Iris pigment epithelial cell (primary cell): Measurements from ENCODE around the gene CD52.
"Not testable (repeated sequence)": the region's sequence is repeated elsewhere in the genome, so short reads cannot be mapped to it uniquely, and the experiment has no call there.

Experiments
- DNase-seq: peaks from one replicate; pipeline ENCODE4 v3.0.0-alpha.2; 2011; ENCODE audit warnings: low read depth

Gene CD52

GRCh38 chr1:26302733-26303405 lies 14.9 kb upstream of the CD52 start:
- peak; percentile 67 for DNase-seq

GRCh38 chr1:26305667-26306289 lies 12.0 kb upstream of the CD52 start:
- no peak for DNase-seq

- DNase-seq = peak; percentile 96
Measured at GRCh38 chr1:26306290-26307229, 11.2 kb upstream of the CD52 start, which contains the start of gene UBXN11. UBXN11 (minus strand) TSS chr1:26306636; CDS start chr1:26302883, 3,753 bp downstream.

- no peak for DNase-seq
Measured at GRCh38 chr1:26307363-26307781, 10.4 kb upstream of the CD52 start.

- DNase-seq = not testable (repeated sequence)
Measured at GRCh38 chr1:26307966-26308899, 9.5 kb upstream of the CD52 start.

- DNase-seq = no peak
Measured at GRCh38 chr1:26314501-26314900, 3.3 kb upstream of the CD52 start.

GRCh38 chr1:26315874-26316850 lies 1.6 kb upstream of the CD52 start:
- no peak for DNase-seq

GRCh38 chr1:26317146-26317545 lies 612 bp upstream of the CD52 start:
- no peak for DNase-seq

GRCh38 chr1:26318338-26319064 lies 743 bp downstream of the CD52 start:
- DNase-seq = no peak

GRCh38 chr1:26320896-26321295 lies 3.1 kb downstream of the CD52 start:
- no peak for DNase-seq

- peak; percentile 79 for DNase-seq
Measured at GRCh38 chr1:26321315-26322041, 3.7 kb downstream of the CD52 start.

- no peak for DNase-seq
Measured at GRCh38 chr1:26322042-26322331, 4.2 kb downstream of the CD52 start.

GRCh38 chr1:26323382-26323781 lies 5.6 kb downstream of the CD52 start:
- no peak for DNase-seq

GRCh38 chr1:26324550-26324949 lies 6.8 kb downstream of the CD52 start:
- no peak for DNase-seq

GRCh38 chr1:26327956-26328362 lies 10.2 kb downstream of the CD52 start:
- DNase-seq = no peak

- DNase-seq = no peak
Measured at GRCh38 chr1:26328597-26328996, 10.8 kb downstream of the CD52 start.

- DNase-seq = not testable (repeated sequence)
Measured at GRCh38 chr1:26329380-26329779, 11.6 kb downstream of the CD52 start.

- no peak for DNase-seq
Measured at GRCh38 chr1:26330276-26330675, 12.5 kb downstream of the CD52 start.

- not testable (repeated sequence) for DNase-seq
Measured at GRCh38 chr1:26333312-26333711, 15.6 kb downstream of the CD52 start.
